Colonic mucosa (tissue), 4 donors: ENCODE measurements around the gene EPHA10. TPM values are rescaled to one million over a fixed set of nuclear protein-coding genes. Genes with fewer than 3 reads are reported as not detected.
"Not testable (repeated sequence)": the region's sequence is repeated elsewhere in the genome, so short reads cannot be mapped to it uniquely, and the experiment has no call there.

Experiments
- DNase-seq: peaks from one replicate; pipeline ENCODE4 v3.0.0-alpha.2; 2020
- H3K27ac ChIP-seq: fragments of 200-600 bp; one replicate; pipeline ENCODE4 v1.8.0; 2021
- H3K27me3 ChIP-seq: fragments of 200-600 bp; one replicate; pipeline ENCODE4 v1.8.0; 2021
- H3K36me3 ChIP-seq: fragments of 200-600 bp; one replicate; pipeline ENCODE4 v1.8.0; 2021
- H3K4me1 ChIP-seq: fragments of 200-600 bp; one replicate; pipeline ENCODE4 v1.8.0; 2021; ENCODE audit warnings: mild to moderate bottlenecking
- H3K4me3 ChIP-seq: fragments of 200-600 bp; one replicate; pipeline ENCODE4 v1.8.0; 2021
- H3K9ac ChIP-seq, 2 donors: one replicate each; pipeline ENCODE4 v1.7.0; 2013; ENCODE audit warnings: control low read depth in 2 of 2, low read depth in 2 of 2, low read length in 2 of 2
- H3K9me3 ChIP-seq: fragments of 200-600 bp; one replicate; pipeline ENCODE4 v1.8.0; 2021
- CTCF ChIP-seq: fragments of 200-600 bp; IDR thresholded peaks from one replicate; pipeline ENCODE4 v1.8.0; 2022; ENCODE audit warnings: antibody characterized with exemption, mild to moderate bottlenecking
- intact Hi-C: fragments of 100-400 bp; cut with DNase I; formaldehyde crosslinking; loops from one replicate; pipeline ENCODE4 v1.14.1; 2022
- total RNA-seq, 2 donors: library from RNA; stranded (reverse); fragmentation: NEBNext Ultra II Directional in 1 of 2; extraction: Animal tissue kit (Norgen Biotek cat#: 25700) in 1 of 2; gene quantifications; one replicate each; pipeline ENCODE4 v1.2.1, GENCODE V29; 2021
- donor health status: healthy.
- donor health status: DM: no; HTN: no; CAD: no.
- donor health status: DM: no; HTN: no; CAD: no.

Gene EPHA10
- total RNA-seq, 2 donors from 2014 or later: 26.1 to 29.6 TPM

DNA sequence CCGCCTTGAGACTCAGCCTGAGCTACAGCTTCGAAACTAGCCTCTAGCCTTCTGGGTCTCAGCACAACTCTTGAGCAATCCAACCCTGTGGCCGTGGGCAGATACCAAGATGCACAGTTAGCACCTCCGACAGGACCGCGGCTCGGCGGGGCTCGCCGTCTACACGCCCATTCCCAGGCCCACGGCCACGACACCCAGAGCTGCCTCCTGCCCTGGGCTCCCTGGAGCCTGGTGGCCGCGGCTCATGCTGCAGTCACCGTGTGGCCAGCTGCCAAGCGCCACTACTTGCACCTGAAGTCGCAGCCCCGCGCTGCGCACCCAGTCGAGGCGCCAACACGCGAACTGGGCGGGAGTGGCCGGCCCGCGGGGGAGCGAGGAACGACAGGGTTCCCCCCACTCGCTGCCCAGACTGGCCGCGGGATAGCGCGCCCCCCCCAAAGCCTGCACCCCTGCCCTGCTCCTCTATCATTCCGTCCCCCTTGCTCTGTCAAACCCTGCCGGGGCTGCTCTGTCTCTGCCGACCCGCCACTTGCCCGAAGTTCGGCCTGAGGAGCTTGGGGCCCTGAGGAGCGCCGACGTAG, 73.3 kb downstream of the EPHA10 start:
- H3K9me3 ChIP-seq: no peaks in the 10 kb centered on the region
- TF ChIP-seq CTCF: no peak
- intact Hi-C loops: loop anchor here (5.0 kb wide), 2 partner anchors 121 to 171 kb away; no protein-coding TSS in a partner anchor
- no peaks in the 10 kb centered on the region for H3K27me3 ChIP-seq
- peak overlapping the region; percentile 91 for H3K4me3 ChIP-seq
- H3K9ac ChIP-seq: peak overlapping the region; percentile 81 to 84
- DNase-seq: peak; percentile 53
- peaks cover 24% of the 10 kb centered on the region for H3K4me1 ChIP-seq
- no peaks in the 10 kb centered on the region for H3K36me3 ChIP-seq
- peak overlapping the region; percentile 63 for H3K27ac ChIP-seq

DNA sequence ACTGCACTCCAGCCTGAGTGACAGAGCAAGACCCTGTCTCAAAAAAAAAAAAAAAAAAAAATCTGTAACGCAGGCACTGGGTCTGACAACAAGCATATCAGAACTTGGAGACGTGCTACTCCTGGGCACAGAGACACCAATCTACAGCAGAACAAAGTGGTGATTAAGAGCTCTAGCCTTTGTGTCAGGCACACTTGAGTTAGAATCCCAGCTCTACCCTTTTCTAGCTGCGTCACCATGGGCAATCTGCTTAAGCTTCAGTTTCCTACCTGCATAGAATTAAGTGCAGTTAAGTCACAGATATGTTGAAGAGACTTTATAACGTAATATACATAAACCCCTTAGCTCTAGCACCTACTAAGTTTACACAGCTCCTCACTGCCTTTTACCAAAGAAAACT, 76.0 kb downstream of the EPHA10 start:
- H3K27me3 ChIP-seq: no peaks in the 10 kb centered on the region
- H3K9me3 ChIP-seq: no peaks in the 10 kb centered on the region
- intact Hi-C loops: no loop called here
- H3K36me3 ChIP-seq: no peaks in the 10 kb centered on the region
- H3K27ac ChIP-seq: no peak overlapping the region
- no peak overlapping the region for H3K4me3 ChIP-seq
- TF ChIP-seq CTCF: no peak
- H3K4me1 ChIP-seq: peaks cover 20% of the 10 kb centered on the region
- no peak for DNase-seq
- H3K9ac ChIP-seq: peak overlapping the region in 1 of 2 donors; percentile 77

- H3K4me3 ChIP-seq, DNase-seq: not testable (repeated sequence)
These were observed 77.2 kb downstream of the EPHA10 start for GRCh38 chr1:37687764-37688163.

DNA sequence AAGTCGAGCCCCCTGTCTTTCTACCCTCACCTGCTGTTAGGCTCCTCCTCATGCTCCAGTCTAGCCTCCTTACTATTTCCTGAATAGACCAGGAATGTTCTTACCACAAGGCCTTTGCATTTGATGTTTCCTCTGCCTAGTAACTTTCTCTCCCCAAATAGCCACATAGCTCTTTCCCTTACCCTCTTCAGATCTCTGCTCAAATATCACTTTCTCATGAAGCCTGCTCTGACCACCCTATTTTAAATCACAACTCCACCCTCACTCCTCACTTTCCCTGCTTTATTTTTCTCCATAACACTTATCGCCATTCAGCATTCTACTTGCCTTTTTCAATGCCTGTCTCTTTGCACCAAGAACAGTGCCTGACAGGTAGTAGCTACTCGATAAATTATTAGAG, 79.2 kb downstream of the EPHA10 start:
- intact Hi-C loops: no loop called here
- Histone ChIP-seq H3K9me3 (no peaks in the 10 kb centered on the region), H3K4me1 (peaks cover 12% of the 10 kb centered on the region), H3K27me3 (no peaks in the 10 kb centered on the region), H3K36me3 (no peaks in the 10 kb centered on the region), H3K4me3 (no peak overlapping the region), H3K9ac (no peak overlapping the region), H3K27ac (no peak overlapping the region)
- TF ChIP-seq CTCF: no peak
- DNase-seq: no peak

More at GRCh38 chr1:37687764-37688163, 77.2 kb downstream of the EPHA10 start:
- intact Hi-C loops, H3K27me3 ChIP-seq, H3K9ac ChIP-seq, H3K36me3 ChIP-seq, H3K27ac ChIP-seq, H3K9me3 ChIP-seq: not testable (repeated sequence)
- peaks cover 20% of the 10 kb centered on the region for H3K4me1 ChIP-seq

GRCh38 chr1:37684182-37684581, 80.7 kb downstream of the EPHA10 start:
- H3K36me3 ChIP-seq, DNase-seq, H3K27me3 ChIP-seq, H3K4me3 ChIP-seq, H3K27ac ChIP-seq, H3K9me3 ChIP-seq, H3K4me1 ChIP-seq, H3K9ac ChIP-seq: not testable (repeated sequence)
- intact Hi-C loops: loop anchor here (5.0 kb wide), 2 partner anchors 127 to 227 kb away; partner anchors contain the start of gene DNALI1

DNA sequence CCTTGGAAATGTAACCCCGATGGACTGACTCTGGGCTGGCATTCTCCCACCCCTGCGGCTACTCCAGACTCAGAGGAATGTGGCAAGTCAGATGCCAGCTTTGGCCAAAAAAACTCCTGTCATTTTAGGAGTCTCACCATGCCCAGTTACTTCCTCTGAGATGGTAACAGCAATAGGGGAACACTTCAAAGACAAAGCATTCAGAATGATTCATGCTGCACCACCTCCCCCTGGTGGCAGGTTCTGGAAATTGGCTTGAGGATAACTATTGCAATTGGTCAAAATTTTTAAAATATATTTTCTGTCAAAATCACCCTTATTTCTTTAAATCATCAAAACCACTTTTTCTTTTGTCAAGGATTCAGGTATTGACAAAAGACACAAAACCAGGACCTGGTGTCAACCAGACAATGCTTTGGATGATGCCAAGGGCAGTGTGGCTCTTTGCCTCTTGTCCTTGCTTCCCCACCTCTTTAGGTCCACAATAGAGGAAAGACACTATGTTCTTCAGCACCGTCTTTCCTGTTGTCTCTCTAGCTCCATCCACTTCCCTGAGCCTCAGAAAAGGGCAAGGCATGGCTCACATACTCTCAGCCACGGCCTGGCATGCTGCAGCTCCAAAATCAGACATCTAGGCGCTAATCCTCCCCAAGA, 82.5 kb downstream of the EPHA10 start:
- Histone ChIP-seq H3K4me1 (no peaks in the 10 kb centered on the region), H3K9ac (no peak overlapping the region), H3K4me3 (no peak overlapping the region), H3K27ac (no peak overlapping the region), H3K9me3 (no peaks in the 10 kb centered on the region), H3K36me3 (no peaks in the 10 kb centered on the region), H3K27me3 (no peaks in the 10 kb centered on the region)
- DNase-seq: peak; percentile 79
- intact Hi-C loops: loop anchor here (2.0 to 5.0 kb wide), 3 partner anchors 80 to 225 kb away; partner anchors contain the start of gene DNALI1
- peak; percentile 86 for TF ChIP-seq CTCF
